Lung (tissue), 12 donors: Measurements from ENCODE around the gene CTSA. TPM values are rescaled to one million over a fixed set of nuclear protein-coding genes. Genes with fewer than 3 reads are reported as not detected.

Experiments
- ATAC-seq: fragments of 200-7000 bp; cut with Tn5 transposase; one replicate; pipeline ENCODE4 v1.9.1; 2020; ENCODE audit warnings: moderate number of reproducible peaks; ENCODE audit not compliant: insufficient read depth, low FRiP score
- DNase-seq, 3 donors: peaks; one replicate each; pipeline ENCODE4 v3.0.0-alpha.2; 2013 to 2017
- H3K27ac ChIP-seq, 2 donors: one replicate each; pipeline ENCODE4 v1.5.1; 2013; ENCODE audit warnings: mild to moderate bottlenecking in 2 of 2, moderate library complexity in 2 of 2, control low read depth in 1 of 2, inconsistent platforms in 1 of 2, low read depth in 1 of 2, low read length in 1 of 2
- H3K27me3 ChIP-seq, 3 donors: one replicate each; pipeline ENCODE4 v1.5.1; 2013; ENCODE audit warnings: low read length in 2 of 3; ENCODE audit not compliant: control insufficient read depth in 3 of 3, insufficient read depth in 3 of 3
- H3K36me3 ChIP-seq, 4 donors: one replicate each; pipeline ENCODE4 v1.5.1; 2013; ENCODE audit warnings: low read length in 4 of 4, mild to moderate bottlenecking in 1 of 4, moderate library complexity in 1 of 4; ENCODE audit not compliant: control insufficient read depth in 4 of 4, insufficient read depth in 4 of 4
- H3K4me1 ChIP-seq, 5 donors: one replicate each; pipeline ENCODE4 v1.5.1; 2013; ENCODE audit warnings: low read length in 5 of 5, mild to moderate bottlenecking in 2 of 5, moderate library complexity in 1 of 5; ENCODE audit not compliant: control insufficient read depth in 5 of 5, insufficient read depth in 5 of 5
- H3K4me3 ChIP-seq: one replicate; pipeline ENCODE4 v1.5.1; 2013; ENCODE audit warnings: mild to moderate bottlenecking, control low read depth, moderate library complexity
- H3K9ac ChIP-seq, 2 donors: one replicate each; pipeline ENCODE4 v1.5.1; 2013; ENCODE audit warnings: low read length in 2 of 2, control low read depth in 1 of 2; ENCODE audit not compliant: insufficient read depth in 1 of 2
- H3K9me3 ChIP-seq, 4 donors: one replicate each; pipeline ENCODE4 v1.5.1; 2013; ENCODE audit warnings: low read length in 3 of 4, mild to moderate bottlenecking in 1 of 4, moderate library complexity in 1 of 4; ENCODE audit not compliant: control insufficient read depth in 4 of 4, insufficient read depth in 3 of 4
- whole genome bisulfite sequencing, 2 donors: extraction: QIAGEN DNeasy Blood & Tissue Kit; methylation state at CpG; one replicate each; pipeline ENCODE4 v1.1.7; 2013; 5-methylcytosine and 5-hydroxymethylcytosine counted together
- polyA plus RNA-seq, 2 donors: library from polyadenylated mRNA; stranded (reverse); fragments of 200-250 nt; gene quantifications; one replicate each; pipeline ENCODE4 v1.2.1, GENCODE V29; 2013
- total RNA-seq, 2 donors: library from RNA; depleted of rRNA in 1 of 2; stranded (reverse); fragments of >200 nt in 1 of 2; gene quantifications; one replicate each; pipeline ENCODE4 v1.2.1, GENCODE V29; 2014 to 2021
- TF ChIP-seq, protein P1 (sequence below): IDR thresholded peaks from 2 replicates; pipeline ENCODE4 v1.5.1; 2012; ENCODE audit warnings: mild to moderate bottlenecking; ENCODE audit errors: control extremely low read depth, extremely low read depth
- donor health status: control.
- donor health status: control.
- donor health status: Bipolar disorder and iron deficiency.
- donor health status: healthy.
- donor health status: DM: yes; HTN: yes; CAD: no.

CTSA gene
- total and polyA plus RNA-seq, 4 donors = 72.2 to 247 (median 140) TPM

DNA sequence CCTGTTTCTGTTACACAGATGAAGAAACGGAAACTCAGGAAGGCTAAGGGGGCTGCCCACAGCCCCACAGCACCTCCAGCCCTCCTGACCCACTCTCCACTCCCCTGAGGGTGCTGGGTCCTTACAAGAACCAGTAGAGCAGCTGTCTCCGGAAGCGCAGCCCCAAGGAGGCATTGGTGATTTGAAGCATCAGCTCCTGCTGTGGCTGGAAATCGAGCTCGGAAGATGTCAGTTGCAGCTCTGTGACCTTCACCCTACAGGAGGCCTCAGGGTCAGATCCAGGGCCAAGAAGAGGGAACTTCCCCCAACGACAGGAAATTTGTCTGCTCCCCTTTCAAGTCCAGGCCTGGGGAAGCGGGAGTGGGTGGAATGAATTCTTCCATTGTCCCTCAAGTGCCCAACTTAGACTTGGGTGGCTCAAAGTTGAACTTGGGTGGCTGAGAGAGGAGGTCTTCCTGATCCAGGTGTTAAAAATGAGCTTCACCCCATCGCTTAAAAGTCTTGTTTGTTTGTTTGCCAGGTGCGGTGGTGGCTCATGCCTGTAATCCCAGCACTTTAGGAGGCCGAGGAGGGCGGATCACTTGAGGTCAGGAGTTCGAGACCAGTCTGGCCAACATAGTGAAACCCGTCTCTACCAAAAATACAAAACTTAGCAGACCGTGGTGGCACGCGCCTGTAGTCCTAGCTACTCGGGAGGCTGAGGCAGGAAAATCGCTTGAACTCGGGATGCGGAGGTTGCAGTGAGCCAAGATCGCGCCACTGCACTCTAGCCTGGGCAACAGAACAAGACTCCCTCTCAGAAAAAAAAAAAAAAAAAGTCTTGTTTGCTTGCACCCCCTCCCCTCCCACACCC, 18.9 kb downstream of the CTSA start:
- 76% methylated on average over 21 to 22 of the region's 22 CpGs for WGBS, 2 donors
- peaks cover 0 to 12% (median 4%) of the 10 kb centered on the region in 5 donors for H3K4me1 ChIP-seq
- TF ChIP-seq, protein P1, sequence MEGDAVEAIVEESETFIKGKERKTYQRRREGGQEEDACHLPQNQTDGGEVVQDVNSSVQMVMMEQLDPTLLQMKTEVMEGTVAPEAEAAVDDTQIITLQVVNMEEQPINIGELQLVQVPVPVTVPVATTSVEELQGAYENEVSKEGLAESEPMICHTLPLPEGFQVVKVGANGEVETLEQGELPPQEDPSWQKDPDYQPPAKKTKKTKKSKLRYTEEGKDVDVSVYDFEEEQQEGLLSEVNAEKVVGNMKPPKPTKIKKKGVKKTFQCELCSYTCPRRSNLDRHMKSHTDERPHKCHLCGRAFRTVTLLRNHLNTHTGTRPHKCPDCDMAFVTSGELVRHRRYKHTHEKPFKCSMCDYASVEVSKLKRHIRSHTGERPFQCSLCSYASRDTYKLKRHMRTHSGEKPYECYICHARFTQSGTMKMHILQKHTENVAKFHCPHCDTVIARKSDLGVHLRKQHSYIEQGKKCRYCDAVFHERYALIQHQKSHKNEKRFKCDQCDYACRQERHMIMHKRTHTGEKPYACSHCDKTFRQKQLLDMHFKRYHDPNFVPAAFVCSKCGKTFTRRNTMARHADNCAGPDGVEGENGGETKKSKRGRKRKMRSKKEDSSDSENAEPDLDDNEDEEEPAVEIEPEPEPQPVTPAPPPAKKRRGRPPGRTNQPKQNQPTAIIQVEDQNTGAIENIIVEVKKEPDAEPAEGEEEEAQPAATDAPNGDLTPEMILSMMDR = no peak
- H3K27ac ChIP-seq = no peak overlapping the region
- ATAC-seq (no peak), DNase-seq (no peak)
- H3K9ac ChIP-seq = no peak overlapping the region
- H3K4me3 ChIP-seq = no peak overlapping the region
- H3K36me3 ChIP-seq = peaks cover 0 to 5% (median under 1%) of the 10 kb centered on the region in 4 donors
- H3K27me3 ChIP-seq = no peaks in the 10 kb centered on the region
- no peaks in the 10 kb centered on the region for H3K9me3 ChIP-seq

DNA sequence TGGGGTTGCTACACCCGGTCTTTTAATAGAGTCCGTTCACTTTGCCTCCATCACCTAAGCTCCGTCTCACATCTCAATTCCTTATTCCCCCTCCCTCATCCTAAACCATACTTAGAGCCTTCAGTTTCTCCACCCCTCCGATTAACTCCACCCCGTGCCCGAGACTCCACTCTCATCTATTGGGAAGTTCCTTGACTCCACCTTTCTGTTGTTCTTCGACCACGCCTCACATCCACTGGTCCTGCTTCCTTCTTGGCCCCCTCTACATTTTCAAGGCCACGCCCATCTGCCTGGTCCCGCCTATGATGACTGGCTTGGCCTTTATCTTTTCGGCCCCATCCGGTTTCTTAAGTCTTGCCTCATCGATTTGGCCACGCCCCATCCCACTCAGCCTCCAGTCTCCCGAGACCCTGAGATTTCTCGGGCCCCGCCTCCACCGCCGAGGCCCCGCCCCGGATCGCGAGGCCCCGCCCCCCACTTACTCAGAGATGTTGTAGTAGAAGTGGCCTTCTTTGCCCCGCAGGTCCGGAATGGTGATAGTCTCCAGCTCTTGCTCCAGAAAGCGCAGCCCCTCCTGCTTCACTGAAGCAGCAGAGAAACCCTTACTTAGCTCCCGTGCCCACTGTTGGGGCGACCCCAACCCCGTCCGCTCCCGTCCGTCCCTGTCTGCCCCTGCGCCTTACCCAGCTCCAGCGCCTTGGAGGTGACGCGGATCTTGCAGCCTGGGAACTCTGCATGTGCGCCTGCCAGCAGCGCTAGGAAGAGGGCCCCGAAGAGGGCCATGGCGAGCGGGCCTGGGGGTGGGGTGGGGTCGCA, 19.7 kb downstream of the CTSA start:
- ATAC-seq = peak; percentile 89
- WGBS, 2 donors = 1 to 2% methylated on average over 43 of the region's 43 CpGs

DNA sequence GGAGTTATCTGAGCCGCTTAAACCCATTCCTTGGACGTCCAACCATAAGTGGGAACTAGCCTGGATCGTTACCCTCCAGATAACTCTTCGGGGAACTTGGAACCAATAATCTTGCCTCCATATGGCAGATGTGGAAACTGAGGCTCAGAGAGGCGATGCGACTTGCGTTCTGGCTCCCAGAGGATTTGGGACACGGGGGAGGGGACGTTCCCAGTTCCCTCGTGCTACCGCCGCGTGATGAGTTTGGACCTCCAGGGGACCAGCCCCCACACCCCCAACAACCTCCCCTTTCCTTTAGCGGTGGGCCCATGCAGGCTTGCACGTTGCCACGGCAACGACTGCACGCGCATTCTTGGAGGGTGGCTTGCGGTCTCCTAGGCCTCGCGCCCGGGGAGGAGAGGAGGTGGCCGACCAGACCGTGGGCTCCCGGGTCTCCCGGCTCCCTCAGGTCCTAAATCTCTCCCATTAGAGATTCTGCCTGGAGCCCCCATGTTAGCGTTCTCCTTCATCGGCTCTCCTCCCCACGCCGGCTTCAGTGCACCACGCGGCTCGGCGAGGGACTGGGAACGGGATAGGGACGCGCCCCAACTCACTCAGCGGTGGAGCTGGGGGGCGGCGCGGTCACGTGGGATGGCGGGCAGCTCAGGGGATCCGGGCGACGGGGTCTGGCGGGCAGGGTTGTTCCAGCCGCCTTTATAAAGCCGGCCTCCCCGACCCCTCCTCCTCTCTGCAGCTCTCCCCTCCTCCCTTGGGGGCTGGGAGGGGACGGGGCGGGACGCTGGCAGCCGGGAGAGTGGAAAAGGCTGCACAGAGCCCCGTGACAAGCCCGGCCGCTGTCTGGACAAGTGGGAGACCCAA, 20.6 kb downstream of the CTSA start, which contains the start of gene PLTP:
Gene PLTP, minus strand, starts transcription at position 670 of the 858 bp plus-strand sequence. CDS start 703 bp downstream, outside the sequence.
- peaks cover 0 to 2% (median 0%) of the 10 kb centered on the region in 4 donors for H3K36me3 ChIP-seq
- no peaks in the 10 kb centered on the region for H3K27me3 ChIP-seq
- no peaks in the 10 kb centered on the region for H3K9me3 ChIP-seq
- H3K27ac ChIP-seq = peak within 1 kb of the TSS; percentile 3 to 93
- TF ChIP-seq, protein P1 = no peak
- H3K4me1 ChIP-seq = peaks cover 0 to 12% (median 4%) of the 10 kb centered on the region in 5 donors
- ATAC-seq = peak; percentile 17
- WGBS, 2 donors = 1% methylated on average over 53 to 58 of the region's 58 CpGs
- DNase-seq = peak; percentile 89 to 92 (median 89)
- H3K4me3 ChIP-seq = peak within 1 kb of the TSS; percentile 40
- peak within 1 kb of the TSS in 1 of 2 donors; percentile 61 for H3K9ac ChIP-seq

More for the DNA sequence above, 19.7 kb downstream of the CTSA start:
- Histone ChIP-seq H3K4me3 (peak overlapping the region; percentile 40), H3K4me1 (peaks cover 0 to 12% (median 4%) of the 10 kb centered on the region in 5 donors), H3K9ac (no peak overlapping the region), H3K27ac (peak overlapping the region; percentile 3 to 93), H3K36me3 (peaks cover 0 to 2% (median under 1%) of the 10 kb centered on the region in 4 donors), H3K9me3 (no peaks in the 10 kb centered on the region), H3K27me3 (no peaks in the 10 kb centered on the region)
- DNase-seq = peak; percentile 98
- TF ChIP-seq, protein P1 = no peak
